ENCODE measurements around the gene HMCN1.

GRCh38 chr1:186014370-186015037 lies 280.3 kb downstream of the HMCN1 start:
- TF ChIP-seq POLR2A (IDR thresholded peaks at IDR 0.05) (no peak), CTCF (IDR thresholded peaks at IDR 0.05) (no peak)

All from thyroid gland (tissue), 4 donors.